ENCODE data around the gene DNASE1L3. TPM values are rescaled to one million over a fixed set of nuclear protein-coding genes. Genes with fewer than 3 reads are reported as not detected.

DNASE1L3 gene
- total and polyA plus RNA-seq, 2 of the 13 experiments (the other 11 are each of a cell fraction or from before 2014, with no cell fraction given), result 0.86 to 1.7 TPM

DNA sequence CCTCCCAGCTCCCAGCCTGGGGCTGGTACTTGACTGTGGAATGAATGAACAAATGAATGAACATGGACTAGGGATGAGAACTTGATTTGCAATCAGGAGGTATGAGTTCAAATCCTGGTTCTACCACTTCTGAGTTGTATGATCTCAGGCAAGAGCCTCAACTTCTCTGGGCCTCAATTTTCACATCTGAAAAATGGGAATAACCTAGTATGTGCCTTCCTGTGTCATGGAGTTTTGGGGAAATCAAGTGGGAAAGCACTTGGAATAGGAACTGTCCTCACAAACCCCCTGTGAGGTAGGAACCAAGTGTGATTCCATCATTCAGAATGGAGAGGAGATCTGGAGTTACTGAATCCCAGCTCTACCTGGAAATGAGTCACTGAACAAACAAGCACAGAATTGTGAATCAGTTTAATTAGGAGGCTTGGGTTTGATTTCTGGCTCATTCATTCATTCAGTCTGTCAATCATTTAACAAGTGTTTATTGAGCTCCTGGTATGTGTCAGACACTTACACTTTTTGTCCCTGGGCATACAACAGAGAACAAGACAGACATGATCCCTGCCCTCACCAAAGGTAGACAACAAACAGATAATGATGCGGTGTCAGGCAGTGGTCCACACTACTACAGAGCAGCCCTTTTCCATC lies 29.7 kb downstream of the DNASE1L3 start (continued):
- TF ChIP-seq STAT6 (CRISPR knock-in tag; IDR thresholded peaks at IDR 0.05; ENCODE audit: borderline replicate concordance) (no peak), TFDP2 (CRISPR knock-in tag; IDR thresholded peaks at IDR 0.05) (no peak), RCOR2 (CRISPR knock-in tag; IDR thresholded peaks at IDR 0.05) (peak; percentile 79; the same call in 1 of the 2 replicates), ETV5 (CRISPR knock-in tag; IDR thresholded peaks at IDR 0.05; ENCODE audit: borderline replicate concordance) (peak; percentile 66; the same call in 1 of the 2 replicates), TCF12 (IDR thresholded peaks at IDR 0.05) (no peak), TCF12 (CRISPR knock-in tag; IDR thresholded peaks at IDR 0.05) (no peak), THYN1 (CRISPR knock-in tag; IDR thresholded peaks at IDR 0.05; ENCODE audit: borderline replicate concordance, low read depth) (no peak), ZNF652 (CRISPR knock-in tag; IDR thresholded peaks at IDR 0.05; ENCODE audit: borderline replicate concordance, low read depth) (no peak), ZBTB49 (CRISPR knock-in tag; IDR thresholded peaks at IDR 0.05; ENCODE audit: borderline replicate concordance) (no peak)
- TF ChIP-seq, protein P1, sequence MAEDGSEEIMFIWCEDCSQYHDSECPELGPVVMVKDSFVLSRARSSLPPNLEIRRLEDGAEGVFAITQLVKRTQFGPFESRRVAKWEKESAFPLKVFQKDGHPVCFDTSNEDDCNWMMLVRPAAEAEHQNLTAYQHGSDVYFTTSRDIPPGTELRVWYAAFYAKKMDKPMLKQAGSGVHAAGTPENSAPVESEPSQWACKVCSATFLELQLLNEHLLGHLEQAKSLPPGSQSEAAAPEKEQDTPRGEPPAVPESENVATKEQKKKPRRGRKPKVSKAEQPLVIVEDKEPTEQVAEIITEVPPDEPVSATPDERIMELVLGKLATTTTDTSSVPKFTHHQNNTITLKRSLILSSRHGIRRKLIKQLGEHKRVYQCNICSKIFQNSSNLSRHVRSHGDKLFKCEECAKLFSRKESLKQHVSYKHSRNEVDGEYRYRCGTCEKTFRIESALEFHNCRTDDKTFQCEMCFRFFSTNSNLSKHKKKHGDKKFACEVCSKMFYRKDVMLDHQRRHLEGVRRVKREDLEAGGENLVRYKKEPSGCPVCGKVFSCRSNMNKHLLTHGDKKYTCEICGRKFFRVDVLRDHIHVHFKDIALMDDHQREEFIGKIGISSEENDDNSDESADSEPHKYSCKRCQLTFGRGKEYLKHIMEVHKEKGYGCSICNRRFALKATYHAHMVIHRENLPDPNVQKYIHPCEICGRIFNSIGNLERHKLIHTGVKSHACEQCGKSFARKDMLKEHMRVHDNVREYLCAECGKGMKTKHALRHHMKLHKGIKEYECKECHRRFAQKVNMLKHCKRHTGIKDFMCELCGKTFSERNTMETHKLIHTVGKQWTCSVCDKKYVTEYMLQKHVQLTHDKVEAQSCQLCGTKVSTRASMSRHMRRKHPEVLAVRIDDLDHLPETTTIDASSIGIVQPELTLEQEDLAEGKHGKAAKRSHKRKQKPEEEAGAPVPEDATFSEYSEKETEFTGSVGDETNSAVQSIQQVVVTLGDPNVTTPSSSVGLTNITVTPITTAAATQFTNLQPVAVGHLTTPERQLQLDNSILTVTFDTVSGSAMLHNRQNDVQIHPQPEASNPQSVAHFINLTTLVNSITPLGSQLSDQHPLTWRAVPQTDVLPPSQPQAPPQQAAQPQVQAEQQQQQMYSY (CRISPR knock-in tag; IDR thresholded peaks at IDR 0.05), result no peak
- TF ChIP-seq, protein P2, sequence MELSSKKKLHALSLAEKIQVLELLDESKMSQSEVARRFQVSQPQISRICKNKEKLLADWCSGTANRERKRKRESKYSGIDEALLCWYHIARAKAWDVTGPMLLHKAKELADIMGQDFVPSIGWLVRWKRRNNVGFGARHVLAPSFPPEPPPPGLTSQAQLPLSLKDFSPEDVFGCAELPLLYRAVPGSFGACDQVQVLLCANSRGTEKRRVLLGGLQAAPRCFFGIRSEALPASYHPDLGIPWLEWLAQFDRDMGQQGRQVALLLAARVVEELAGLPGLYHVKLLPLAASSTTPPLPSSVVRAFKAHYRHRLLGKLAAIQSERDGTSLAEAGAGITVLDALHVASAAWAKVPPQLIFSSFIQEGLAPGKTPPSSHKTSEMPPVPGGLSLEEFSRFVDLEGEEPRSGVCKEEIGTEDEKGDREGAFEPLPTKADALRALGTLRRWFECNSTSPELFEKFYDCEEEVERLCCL (CRISPR knock-in tag; IDR thresholded peaks at IDR 0.05; ENCODE audit: borderline replicate concordance), result no peak
